Measurements from ENCODE around the gene METAP1D.

- TF ChIP-seq CTCF (IDR thresholded peaks at IDR 0.05; ENCODE audit: low read depth, low read length, missing input control) (no peak), SP1 (IDR thresholded peaks at IDR 0.05) (no peak), MAX (IDR thresholded peaks at IDR 0.05) (no peak), JUND (IDR thresholded peaks at IDR 0.05) (no peak), RAD21 (IDR thresholded peaks at IDR 0.05) (no peak), HNF4A (conservative IDR thresholded peaks at IDR 0.05) (no peak), TAF1 (conservative IDR thresholded peaks at IDR 0.05) (no peak), YY1 (IDR thresholded peaks at IDR 0.05) (no peak), REST (IDR thresholded peaks at IDR 0.05) (no peak)
Measured at GRCh38 chr2:171966235-171966634, 33.5 kb upstream of the METAP1D start.

Data from liver (tissue), 3 donors.